ENCODE data around the gene FMC1. TPM values are rescaled to one million over a fixed set of nuclear protein-coding genes. Genes with fewer than 3 reads are reported as not detected.

The FMC1 gene
- total RNA-seq, 3 donors from 2014 or later, result 12.3 to 17.3 (median 16.1) TPM

DNA sequence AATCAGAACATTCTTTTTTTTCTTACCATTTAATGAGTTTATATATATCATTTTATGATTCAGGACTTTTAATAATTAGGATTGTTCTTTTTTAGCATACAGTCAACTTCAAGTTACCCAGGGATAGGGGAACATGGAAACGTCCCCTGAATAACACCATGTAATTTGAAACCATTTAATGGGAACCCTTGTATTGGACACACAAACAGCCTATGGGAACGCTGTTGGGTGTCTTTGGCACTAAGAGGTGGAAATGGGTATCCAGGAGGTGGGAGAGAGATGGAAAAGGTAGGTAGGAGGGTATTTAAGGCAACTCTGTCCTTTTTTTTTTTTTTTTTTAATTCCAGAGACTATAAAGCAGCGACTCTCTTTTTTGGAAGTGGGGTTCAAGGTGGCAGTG lies 21.2 kb downstream of the FMC1 start:
- DNase-seq, result no peak
- Histone ChIP-seq H3K4me3 (no peak overlapping the region), H3K36me3 (ENCODE audit: low read depth) (peaks cover 4% of the 10 kb centered on the region), H3K9me3 (no peaks in the 10 kb centered on the region), H3K4me1 (ENCODE audit: low read depth) (peaks cover 13% of the 10 kb centered on the region)
- TF ChIP-seq, protein P1, sequence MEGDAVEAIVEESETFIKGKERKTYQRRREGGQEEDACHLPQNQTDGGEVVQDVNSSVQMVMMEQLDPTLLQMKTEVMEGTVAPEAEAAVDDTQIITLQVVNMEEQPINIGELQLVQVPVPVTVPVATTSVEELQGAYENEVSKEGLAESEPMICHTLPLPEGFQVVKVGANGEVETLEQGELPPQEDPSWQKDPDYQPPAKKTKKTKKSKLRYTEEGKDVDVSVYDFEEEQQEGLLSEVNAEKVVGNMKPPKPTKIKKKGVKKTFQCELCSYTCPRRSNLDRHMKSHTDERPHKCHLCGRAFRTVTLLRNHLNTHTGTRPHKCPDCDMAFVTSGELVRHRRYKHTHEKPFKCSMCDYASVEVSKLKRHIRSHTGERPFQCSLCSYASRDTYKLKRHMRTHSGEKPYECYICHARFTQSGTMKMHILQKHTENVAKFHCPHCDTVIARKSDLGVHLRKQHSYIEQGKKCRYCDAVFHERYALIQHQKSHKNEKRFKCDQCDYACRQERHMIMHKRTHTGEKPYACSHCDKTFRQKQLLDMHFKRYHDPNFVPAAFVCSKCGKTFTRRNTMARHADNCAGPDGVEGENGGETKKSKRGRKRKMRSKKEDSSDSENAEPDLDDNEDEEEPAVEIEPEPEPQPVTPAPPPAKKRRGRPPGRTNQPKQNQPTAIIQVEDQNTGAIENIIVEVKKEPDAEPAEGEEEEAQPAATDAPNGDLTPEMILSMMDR (IDR thresholded peaks at IDR 0.05), result no peak
- ATAC-seq, result no peak
- intact Hi-C loops (cut with DNase I, micrococcal nuclease), result no loop called here

DNA sequence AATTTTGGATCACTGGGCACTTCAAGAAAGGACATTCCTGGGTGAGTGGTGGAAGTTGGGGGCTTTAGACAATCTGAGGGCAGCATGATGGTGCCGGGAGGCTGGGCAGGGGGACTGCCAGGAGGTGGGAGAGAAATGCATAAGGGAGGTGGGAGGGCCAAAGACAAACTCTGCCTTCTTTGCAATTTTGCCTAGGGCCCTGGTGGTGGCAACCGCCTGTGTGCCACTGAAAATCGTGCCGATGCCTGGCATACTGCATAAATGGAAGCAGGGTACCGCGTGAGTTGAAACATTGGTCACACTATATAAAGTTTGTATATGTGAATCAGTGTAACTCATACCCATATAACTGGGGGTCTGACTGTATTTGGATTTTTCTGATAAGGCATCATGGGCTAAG lies 21.8 kb downstream of the FMC1 start:
- Histone ChIP-seq H3K36me3 (ENCODE audit: low read depth) (peaks cover 4% of the 10 kb centered on the region), H3K4me3 (no peak overlapping the region), H3K4me1 (ENCODE audit: low read depth) (peaks cover 13% of the 10 kb centered on the region), H3K9me3 (no peaks in the 10 kb centered on the region)
- DNase-seq, result no peak
- intact Hi-C loops (cut with DNase I, micrococcal nuclease), result no loop called here
- no peak for ATAC-seq
- TF ChIP-seq, protein P1 (IDR thresholded peaks at IDR 0.05), result no peak

DNA sequence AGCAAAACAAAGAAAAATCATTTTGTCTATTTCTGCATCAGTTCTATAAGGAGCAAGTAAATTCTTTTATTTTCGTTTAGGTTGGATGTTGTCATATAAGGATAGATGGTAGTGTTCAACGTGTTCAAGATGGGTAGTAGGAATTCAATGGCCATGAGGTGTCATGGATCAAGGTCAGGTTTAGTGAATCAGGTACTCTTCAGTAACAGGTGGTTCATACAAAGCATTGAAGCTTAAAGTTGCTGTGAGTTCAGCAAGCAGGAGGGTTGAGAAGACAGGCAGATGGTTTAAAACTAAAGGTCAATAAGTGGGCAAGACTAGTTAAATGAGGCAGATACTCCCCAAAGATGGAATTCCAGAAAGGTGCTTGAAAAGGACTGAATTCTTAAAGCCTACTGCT lies 24.2 kb downstream of the FMC1 start:
- TF ChIP-seq, protein P1 (IDR thresholded peaks at IDR 0.05), result no peak
- Histone ChIP-seq H3K4me1 (ENCODE audit: low read depth) (peaks cover 13% of the 10 kb centered on the region), H3K9me3 (no peaks in the 10 kb centered on the region), H3K36me3 (ENCODE audit: low read depth) (no peaks in the 10 kb centered on the region), H3K4me3 (no peak overlapping the region)
- intact Hi-C loops (cut with DNase I, micrococcal nuclease), result no loop called here
- no peak for DNase-seq
- ATAC-seq, result no peak

DNA sequence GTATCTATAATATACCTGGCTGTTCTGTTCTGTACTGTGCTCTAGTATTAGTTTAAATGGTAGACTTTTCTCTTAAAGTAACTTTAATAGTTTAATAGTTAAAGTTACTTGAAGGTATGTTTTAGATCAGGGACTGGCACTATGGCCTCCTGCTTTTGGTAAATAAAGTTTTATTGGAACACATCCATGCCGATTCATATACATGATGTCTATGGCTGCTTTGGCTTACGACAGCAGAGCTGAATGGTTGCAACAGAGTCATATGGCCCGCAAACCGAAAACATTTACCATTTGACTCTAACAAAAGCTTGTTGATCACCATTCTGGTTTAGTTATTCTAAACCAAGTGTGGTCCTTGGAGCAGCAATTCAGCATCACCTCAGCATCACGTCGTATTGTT lies 25.3 kb downstream of the FMC1 start:
- ATAC-seq (no peak), DNase-seq (no peak)
- Histone ChIP-seq H3K4me1 (ENCODE audit: low read depth) (peaks cover 9% of the 10 kb centered on the region), H3K9me3 (no peaks in the 10 kb centered on the region), H3K4me3 (no peak overlapping the region), H3K36me3 (ENCODE audit: low read depth) (no peaks in the 10 kb centered on the region)
- intact Hi-C loops (cut with DNase I, micrococcal nuclease), result no loop called here
- TF ChIP-seq, protein P1 (IDR thresholded peaks at IDR 0.05), result no peak

DNA sequence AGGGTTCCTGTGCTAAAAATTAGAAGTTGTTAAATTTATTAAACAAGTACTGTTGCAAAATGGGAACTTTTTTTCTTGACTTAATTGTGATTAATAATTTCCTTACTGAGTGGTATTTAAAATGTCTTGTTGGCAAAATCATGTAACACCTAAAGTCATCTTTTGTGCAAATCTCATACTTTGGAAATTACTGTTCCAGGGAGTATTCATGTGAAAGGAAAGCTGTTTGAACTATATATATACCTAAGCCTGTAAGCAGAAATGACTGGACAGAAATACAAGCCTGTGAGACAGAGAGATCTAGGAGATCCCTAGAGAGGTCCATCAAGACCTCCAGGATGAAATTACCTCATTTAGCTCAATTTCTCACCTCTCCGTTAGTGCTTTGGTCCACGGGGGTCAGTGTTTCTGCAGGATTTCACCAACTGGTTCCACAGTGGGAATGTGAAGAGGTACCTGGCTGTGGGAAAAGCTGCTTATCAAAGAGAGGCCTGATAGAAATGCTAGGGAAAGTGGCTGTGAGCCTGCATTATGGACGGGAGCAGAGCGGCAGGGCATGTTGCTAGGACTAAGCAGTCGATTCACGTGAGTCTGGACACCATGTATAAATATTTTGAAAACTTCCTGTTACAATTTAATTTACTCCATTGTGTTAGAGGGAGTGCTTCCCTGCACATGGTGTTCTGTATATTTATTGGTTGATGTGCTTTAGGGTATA lies 26.5 kb downstream of the FMC1 start:
- no peak for ATAC-seq
- no peaks in the 10 kb centered on the region for H3K9me3 ChIP-seq
- no peak for DNase-seq
- no peaks in the 10 kb centered on the region for H3K4me1 ChIP-seq (ENCODE audit: low read depth)
- TF ChIP-seq, protein P1 (IDR thresholded peaks at IDR 0.05), result no peak
- no peak overlapping the region for H3K4me3 ChIP-seq
- intact Hi-C loops (cut with DNase I, micrococcal nuclease), result no loop called here
- H3K36me3 ChIP-seq (ENCODE audit: low read depth), result no peaks in the 10 kb centered on the region
